ENCODE data around the gene CCDC51. TPM values are rescaled to one million over a fixed set of nuclear protein-coding genes. Genes with fewer than 3 reads are reported as not detected.

The CCDC51 gene
- total and polyA plus RNA-seq, 2 donors from 2014 or later: 13.8 to 32.8 TPM

- peak in 2 of 5 donors; percentile 26 to 50 for DNase-seq
- H3K4me1 ChIP-seq (ENCODE audit: control insufficient read depth in 2 of 3, insufficient read depth in 2 of 3, low read depth in 1 of 3, low read length in 3 of 3): peaks cover 0 to 5% (median 3%) of the 10 kb centered on the region in 3 donors
- no peaks in the 10 kb centered on the region for H3K9me3 ChIP-seq (ENCODE audit: control insufficient read depth in 2 of 3, insufficient read depth in 1 of 3, low read length in 3 of 3)
- H3K27me3 ChIP-seq (ENCODE audit: control insufficient read depth, insufficient read depth, low read length): no peaks in the 10 kb centered on the region
- TF ChIP-seq CTCF (IDR thresholded peaks at IDR 0.05; ENCODE audit: borderline replicate concordance, extremely low read depth, insufficient read depth): no peak
- H3K36me3 ChIP-seq (ENCODE audit: control insufficient read depth in 2 of 3, insufficient read depth in 3 of 3, low read length in 3 of 3): peaks cover 0 to 2% (median 0%) of the 10 kb centered on the region in 3 donors
- H3K27ac ChIP-seq (ENCODE audit: low read depth in 2 of 2, low read length in 2 of 2): no peak overlapping the region
- no peak overlapping the region for H3K4me3 ChIP-seq (ENCODE audit: low read length in 3 of 3)
- H3K9ac ChIP-seq (ENCODE audit: low read length in 3 of 3): no peak overlapping the region
- FAIRE-seq: no peak
- intact Hi-C loops (cut with DNase I): no loop called here
Measured at GRCh38 chr3:48397767-48398681, 41.9 kb downstream of the CCDC51 start.

- DNase-seq (no peak), FAIRE-seq (no peak)
- no peak overlapping the region for H3K4me3 ChIP-seq (ENCODE audit: low read length in 3 of 3)
- H3K36me3 ChIP-seq (ENCODE audit: control insufficient read depth in 2 of 3, insufficient read depth in 3 of 3, low read length in 3 of 3): no peaks in the 10 kb centered on the region
- H3K4me1 ChIP-seq (ENCODE audit: control insufficient read depth in 2 of 3, insufficient read depth in 2 of 3, low read depth in 1 of 3, low read length in 3 of 3): peaks cover 0 to 3% (median 3%) of the 10 kb centered on the region in 3 donors
- no peaks in the 10 kb centered on the region for H3K27me3 ChIP-seq (ENCODE audit: control insufficient read depth, insufficient read depth, low read length)
- H3K9me3 ChIP-seq (ENCODE audit: control insufficient read depth in 2 of 3, insufficient read depth in 1 of 3, low read length in 3 of 3): no peaks in the 10 kb centered on the region
- TF ChIP-seq CTCF (IDR thresholded peaks at IDR 0.05; ENCODE audit: borderline replicate concordance, extremely low read depth, insufficient read depth): no peak
- intact Hi-C loops (cut with DNase I): no loop called here
- H3K9ac ChIP-seq (ENCODE audit: low read length in 3 of 3): no peak overlapping the region
- no peak overlapping the region for H3K27ac ChIP-seq (ENCODE audit: low read depth in 2 of 2, low read length in 2 of 2)
Measured at GRCh38 chr3:48395714-48396113, 44.2 kb downstream of the CCDC51 start.

- TF ChIP-seq CTCF (IDR thresholded peaks at IDR 0.05; ENCODE audit: borderline replicate concordance, extremely low read depth, insufficient read depth): no peak
- no peak overlapping the region for H3K27ac ChIP-seq (ENCODE audit: low read depth in 2 of 2, low read length in 2 of 2)
- no peak overlapping the region for H3K4me3 ChIP-seq (ENCODE audit: low read length in 3 of 3)
- no peaks in the 10 kb centered on the region for H3K9me3 ChIP-seq (ENCODE audit: control insufficient read depth in 2 of 3, insufficient read depth in 1 of 3, low read length in 3 of 3)
- peaks cover 0 to 3% (median 3%) of the 10 kb centered on the region in 3 donors for H3K4me1 ChIP-seq (ENCODE audit: control insufficient read depth in 2 of 3, insufficient read depth in 2 of 3, low read depth in 1 of 3, low read length in 3 of 3)
- intact Hi-C loops (cut with DNase I): no loop called here
- no peaks in the 10 kb centered on the region for H3K27me3 ChIP-seq (ENCODE audit: control insufficient read depth, insufficient read depth, low read length)
- H3K36me3 ChIP-seq (ENCODE audit: control insufficient read depth in 2 of 3, insufficient read depth in 3 of 3, low read length in 3 of 3): no peaks in the 10 kb centered on the region
- no peak overlapping the region for H3K9ac ChIP-seq (ENCODE audit: low read length in 3 of 3)
- FAIRE-seq: no peak
- DNase-seq: no peak
Measured at GRCh38 chr3:48394391-48394790, 45.5 kb downstream of the CCDC51 start.
